ENCODE data around the gene PTPRN2.

GRCh38 chr7:157619753-157620525 lies 967.7 kb downstream of the PTPRN2 start:
- TF ChIP-seq CTCF (IDR thresholded peaks at IDR 0.05; ENCODE audit: low read depth, low read length) (no peak), POLR2A (IDR thresholded peaks at IDR 0.05; ENCODE audit: extremely low read depth, insufficient read length) (no peak)
